Fibroblast of mammary gland (primary cell): ENCODE data around the gene NRP2.
A peak's percentile ranks its signal among the peaks of the same experiment; 100 is the strongest.

Experiments
- DNase-seq: peaks from one replicate; pipeline ENCODE4 v3.0.0-alpha.2; 2010; ENCODE audit warnings: low read depth
- H3K4me3 ChIP-seq: 2 replicates; pipeline ENCODE4 v1.5.1; 2011; ENCODE audit warnings: low read depth, mild to moderate bottlenecking, low read length, moderate library complexity; ENCODE audit not compliant: control insufficient read depth
- CTCF ChIP-seq: conservative IDR thresholded peaks from 2 replicates; pipeline ENCODE4 v1.5.1; 2011; ENCODE audit warnings: low read depth, low read length, inconsistent platforms; ENCODE audit not compliant: control insufficient read depth, insufficient read depth

The NRP2 gene

GRCh38 chr2:205694256-205694655 lies 12.0 kb downstream of the NRP2 start:
- DNase-seq = no peak
- H3K4me3 ChIP-seq = no peak overlapping the region
- TF ChIP-seq CTCF = no peak

GRCh38 chr2:205695460-205695991 lies 13.2 kb downstream of the NRP2 start:
- TF ChIP-seq CTCF = no peak
- DNase-seq = peak; percentile 88
- no peak overlapping the region for H3K4me3 ChIP-seq

DNA sequence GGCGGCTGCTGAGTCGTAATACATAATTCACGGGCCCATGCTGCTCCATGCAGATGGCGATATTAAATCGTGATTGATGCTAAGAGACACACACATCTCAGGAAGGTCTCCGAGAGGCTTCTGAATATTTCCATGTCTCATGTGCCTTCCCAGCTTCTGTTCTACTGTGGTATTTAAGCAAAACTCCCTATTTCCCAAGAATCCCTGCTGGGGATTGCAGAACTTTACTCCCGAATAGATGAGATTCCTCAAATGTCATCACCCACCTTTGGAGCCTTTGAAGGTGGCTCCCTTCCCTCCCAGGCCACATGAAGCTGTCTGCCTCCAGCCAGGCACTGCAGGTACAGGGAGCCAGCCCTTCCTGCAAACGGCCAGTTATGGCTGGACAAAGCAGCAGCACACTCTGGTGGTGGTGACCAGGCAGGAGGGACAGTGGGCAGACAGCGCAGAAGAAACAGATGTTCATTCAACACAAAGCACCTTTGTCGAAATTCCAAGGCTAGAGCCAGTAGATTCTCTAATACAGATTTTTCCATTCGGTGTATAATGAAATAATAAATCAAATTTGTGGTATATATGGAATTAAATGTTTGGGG lies 14.1 kb downstream of the NRP2 start:
- TF ChIP-seq CTCF = peak; percentile 18
- no peak for DNase-seq
- no peak overlapping the region for H3K4me3 ChIP-seq

DNA sequence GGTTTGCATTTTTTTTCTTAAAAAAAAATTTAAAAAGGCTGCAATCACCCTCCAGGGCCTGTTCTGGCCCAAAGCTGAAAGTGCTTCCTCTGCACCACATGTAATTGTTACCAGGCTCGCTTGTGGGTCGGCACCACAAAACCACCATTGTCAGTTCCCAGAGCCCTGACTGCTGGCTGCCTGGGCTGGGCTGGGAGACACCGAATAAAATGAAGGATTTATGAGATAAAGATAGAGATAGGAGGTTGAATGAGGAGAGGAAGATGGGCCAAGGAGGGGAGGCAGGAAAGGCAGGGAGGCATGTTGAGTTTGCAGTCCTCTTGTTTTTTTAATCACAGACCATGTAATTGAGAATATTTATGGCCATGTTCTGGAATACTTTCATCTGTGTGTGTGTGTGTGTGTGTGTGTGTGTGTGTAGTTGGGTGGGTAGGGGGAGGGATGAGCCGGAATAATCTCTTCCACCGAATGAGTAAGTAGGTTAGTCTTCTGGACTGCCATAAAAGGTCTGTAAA lies 14.7 kb downstream of the NRP2 start:
- H3K4me3 ChIP-seq = no peak overlapping the region
- no peak for TF ChIP-seq CTCF
- DNase-seq = peak; percentile 30

DNA sequence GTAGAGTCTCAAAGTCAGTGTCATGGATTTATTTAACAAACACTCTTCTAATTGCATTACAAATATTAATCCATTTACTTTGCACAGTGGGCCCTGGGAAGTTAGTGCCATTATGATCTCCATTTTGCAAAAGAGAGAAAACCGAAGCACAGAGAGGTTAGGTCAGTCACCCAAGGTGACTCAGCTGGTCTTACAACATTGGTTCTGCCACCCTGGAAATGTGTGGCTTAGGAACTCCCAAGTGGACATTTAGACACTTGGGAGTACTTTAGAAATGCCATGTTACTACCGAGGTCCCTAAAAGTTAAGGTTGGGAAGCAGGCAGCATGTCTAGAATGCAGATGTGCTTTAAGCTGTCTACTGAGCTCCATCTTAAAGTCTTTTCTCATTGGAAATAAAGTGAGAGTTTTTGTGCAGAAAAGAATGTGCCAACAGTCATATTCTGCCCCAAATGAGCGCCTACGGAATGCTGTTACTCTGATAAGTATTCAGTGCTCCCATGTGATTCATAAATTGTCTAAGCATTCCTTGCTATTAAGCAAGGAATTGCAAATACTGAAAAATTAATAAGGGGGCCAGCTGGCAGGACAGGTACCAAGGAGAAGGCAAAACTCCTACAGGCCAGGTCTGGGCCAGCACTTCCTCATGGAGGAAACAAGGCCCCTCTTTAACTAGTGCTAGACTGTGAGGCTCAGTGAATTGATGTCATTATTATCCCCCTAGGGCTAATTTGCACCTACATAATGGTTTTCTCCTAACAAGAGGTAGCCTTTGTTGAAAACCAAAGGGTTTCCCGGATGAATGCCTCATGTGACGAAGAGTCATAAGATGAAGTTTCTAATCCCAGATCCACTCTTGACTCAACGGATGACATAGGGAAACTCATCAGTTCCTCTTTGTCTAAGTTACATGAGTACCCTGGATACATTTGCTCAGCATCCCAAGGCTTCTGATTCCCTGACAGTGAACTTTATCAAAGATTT lies 16.3 kb downstream of the NRP2 start:
- TF ChIP-seq CTCF = no peak
- peak; percentile 72 for DNase-seq
- H3K4me3 ChIP-seq = no peak overlapping the region

- H3K4me3 ChIP-seq = no peak overlapping the region
- TF ChIP-seq CTCF = no peak
- no peak for DNase-seq
Observed at GRCh38 chr2:205699515-205700289, 17.4 kb downstream of the NRP2 start.
